HL-60 (cell line): ENCODE results near the gene ABCE1.

ENCODE experiments used
- CTCF ChIP-seq: IDR thresholded peaks from one replicate; pipeline ENCODE4 v1.5.1; 2011; ENCODE audit warnings: low read length, control low read depth, inconsistent platforms; ENCODE audit not compliant: insufficient read depth
- GABPA ChIP-seq: IDR thresholded peaks from 2 replicates; pipeline ENCODE4 v1.6.1; 2012; ENCODE audit warnings: low read depth
- REST ChIP-seq: IDR thresholded peaks from 2 replicates; pipeline ENCODE4 v1.6.1; 2012; ENCODE audit warnings: low read depth; ENCODE audit not compliant: insufficient replicate concordance

GRCh38 chr4:145081756-145082155 lies 16.4 kb upstream of the ABCE1 start:
- no peak for TF ChIP-seq CTCF
- no peak for TF ChIP-seq REST
- no peak for TF ChIP-seq GABPA
